ENCODE results near the gene DUSP1. TPM values are rescaled to one million over a fixed set of nuclear protein-coding genes. Genes with fewer than 3 reads are reported as not detected.

DUSP1 gene
- total RNA-seq, 1 donor from 2014 or later: 67.3 TPM

GRCh38 chr5:172798422-172799215 is 27.6 kb upstream of the DUSP1 start:
- no peak overlapping the region for H3K4me3 ChIP-seq (ENCODE audit: low read length in 3 of 3)
- no peak overlapping the region for H3K9ac ChIP-seq (ENCODE audit: low read depth in 1 of 3, low read length in 3 of 3)
- peak overlapping the region; percentile 57 for H3K27ac ChIP-seq (ENCODE audit: low read depth, low read length)
- H3K4me1 ChIP-seq (ENCODE audit: control insufficient read depth in 3 of 3, insufficient read depth in 3 of 3, low read length in 3 of 3): peaks cover 22 to 33% (median 31%) of the 10 kb centered on the region in 3 donors
- no peaks in the 10 kb centered on the region for H3K36me3 ChIP-seq (ENCODE audit: control insufficient read depth in 3 of 3, insufficient read depth in 3 of 3, low read length in 3 of 3)
- no peaks in the 10 kb centered on the region for H3K9me3 ChIP-seq (ENCODE audit: control insufficient read depth in 3 of 3, low read length in 3 of 3)
- no peaks in the 10 kb centered on the region for H3K27me3 ChIP-seq (ENCODE audit: control insufficient read depth in 3 of 3, insufficient read depth in 3 of 3, low read length in 3 of 3)

- Histone ChIP-seq H3K9me3 (ENCODE audit: control insufficient read depth in 3 of 3, low read length in 3 of 3) (no peaks in the 10 kb centered on the region), H3K9ac (ENCODE audit: low read depth in 1 of 3, low read length in 3 of 3) (no peak overlapping the region), H3K27ac (ENCODE audit: low read depth, low read length) (peak overlapping the region; percentile 38), H3K4me3 (ENCODE audit: low read length in 3 of 3) (no peak overlapping the region), H3K36me3 (ENCODE audit: control insufficient read depth in 3 of 3, insufficient read depth in 3 of 3, low read length in 3 of 3) (no peaks in the 10 kb centered on the region), H3K4me1 (ENCODE audit: control insufficient read depth in 3 of 3, insufficient read depth in 3 of 3, low read length in 3 of 3) (peaks cover 29 to 41% (median 39%) of the 10 kb centered on the region in 3 donors), H3K27me3 (ENCODE audit: control insufficient read depth in 3 of 3, insufficient read depth in 3 of 3, low read length in 3 of 3) (no peaks in the 10 kb centered on the region)
Observed at GRCh38 chr5:172797771-172798191, 26.8 kb upstream of the DUSP1 start.

- H3K27ac ChIP-seq (ENCODE audit: low read depth, low read length): peak overlapping the region; percentile 65
- H3K4me3 ChIP-seq (ENCODE audit: low read length in 3 of 3): no peak overlapping the region
- no peaks in the 10 kb centered on the region for H3K36me3 ChIP-seq (ENCODE audit: control insufficient read depth in 3 of 3, insufficient read depth in 3 of 3, low read length in 3 of 3)
- peak overlapping the region in 1 of 3 donors; percentile 54 for H3K9ac ChIP-seq (ENCODE audit: low read depth in 1 of 3, low read length in 3 of 3)
- no peaks in the 10 kb centered on the region for H3K9me3 ChIP-seq (ENCODE audit: control insufficient read depth in 3 of 3, low read length in 3 of 3)
- peaks cover 43 to 56% (median 49%) of the 10 kb centered on the region in 3 donors for H3K4me1 ChIP-seq (ENCODE audit: control insufficient read depth in 3 of 3, insufficient read depth in 3 of 3, low read length in 3 of 3)
- H3K27me3 ChIP-seq (ENCODE audit: control insufficient read depth in 3 of 3, insufficient read depth in 3 of 3, low read length in 3 of 3): no peaks in the 10 kb centered on the region
Observed at GRCh38 chr5:172796306-172796705, 25.3 kb upstream of the DUSP1 start.

- H3K9me3 ChIP-seq (ENCODE audit: control insufficient read depth in 3 of 3, low read length in 3 of 3): no peaks in the 10 kb centered on the region
- peak overlapping the region in 1 of 3 donors; percentile 50 for H3K9ac ChIP-seq (ENCODE audit: low read depth in 1 of 3, low read length in 3 of 3)
- H3K27me3 ChIP-seq (ENCODE audit: control insufficient read depth in 3 of 3, insufficient read depth in 3 of 3, low read length in 3 of 3): no peaks in the 10 kb centered on the region
- no peaks in the 10 kb centered on the region for H3K36me3 ChIP-seq (ENCODE audit: control insufficient read depth in 3 of 3, insufficient read depth in 3 of 3, low read length in 3 of 3)
- H3K27ac ChIP-seq (ENCODE audit: low read depth, low read length): peak overlapping the region; percentile 65
- H3K4me3 ChIP-seq (ENCODE audit: low read length in 3 of 3): no peak overlapping the region
- H3K4me1 ChIP-seq (ENCODE audit: control insufficient read depth in 3 of 3, insufficient read depth in 3 of 3, low read length in 3 of 3): peaks cover 51 to 65% (median 57%) of the 10 kb centered on the region in 3 donors
Observed at GRCh38 chr5:172795318-172795977, 24.5 kb upstream of the DUSP1 start.

- Histone ChIP-seq H3K27ac (ENCODE audit: low read depth, low read length) (peak overlapping the region; percentile 88), H3K9ac (ENCODE audit: low read depth in 1 of 3, low read length in 3 of 3) (peak overlapping the region in 1 of 3 donors; percentile 17), H3K9me3 (ENCODE audit: control insufficient read depth in 3 of 3, low read length in 3 of 3) (no peaks in the 10 kb centered on the region), H3K4me1 (ENCODE audit: control insufficient read depth in 3 of 3, insufficient read depth in 3 of 3, low read length in 3 of 3) (peaks cover 66 to 73% (median 72%) of the 10 kb centered on the region in 3 donors), H3K27me3 (ENCODE audit: control insufficient read depth in 3 of 3, insufficient read depth in 3 of 3, low read length in 3 of 3) (no peaks in the 10 kb centered on the region), H3K36me3 (ENCODE audit: control insufficient read depth in 3 of 3, insufficient read depth in 3 of 3, low read length in 3 of 3) (no peaks in the 10 kb centered on the region), H3K4me3 (ENCODE audit: low read length in 3 of 3) (peak overlapping the region in 1 of 3 donors; percentile 29)
Observed at GRCh38 chr5:172793577-172794488, 22.8 kb upstream of the DUSP1 start.

GRCh38 chr5:172792701-172793570 is 21.9 kb upstream of the DUSP1 start:
- no peaks in the 10 kb centered on the region for H3K36me3 ChIP-seq (ENCODE audit: control insufficient read depth in 3 of 3, insufficient read depth in 3 of 3, low read length in 3 of 3)
- no peaks in the 10 kb centered on the region for H3K27me3 ChIP-seq (ENCODE audit: control insufficient read depth in 3 of 3, insufficient read depth in 3 of 3, low read length in 3 of 3)
- H3K4me1 ChIP-seq (ENCODE audit: control insufficient read depth in 3 of 3, insufficient read depth in 3 of 3, low read length in 3 of 3): peaks cover 64 to 76% (median 71%) of the 10 kb centered on the region in 3 donors
- H3K4me3 ChIP-seq (ENCODE audit: low read length in 3 of 3): peak overlapping the region in 1 of 3 donors; percentile 22
- peak overlapping the region; percentile 25 to 68 (median 64) for H3K9ac ChIP-seq (ENCODE audit: low read depth in 1 of 3, low read length in 3 of 3)
- peak overlapping the region; percentile 88 for H3K27ac ChIP-seq (ENCODE audit: low read depth, low read length)
- H3K9me3 ChIP-seq (ENCODE audit: control insufficient read depth in 3 of 3, low read length in 3 of 3): no peaks in the 10 kb centered on the region

GRCh38 chr5:172791726-172792445 is 20.9 kb upstream of the DUSP1 start:
- Histone ChIP-seq H3K27me3 (ENCODE audit: control insufficient read depth in 3 of 3, insufficient read depth in 3 of 3, low read length in 3 of 3) (no peaks in the 10 kb centered on the region), H3K27ac (ENCODE audit: low read depth, low read length) (peak overlapping the region; percentile 88), H3K36me3 (ENCODE audit: control insufficient read depth in 3 of 3, insufficient read depth in 3 of 3, low read length in 3 of 3) (no peaks in the 10 kb centered on the region), H3K4me3 (ENCODE audit: low read length in 3 of 3) (no peak overlapping the region), H3K9ac (ENCODE audit: low read depth in 1 of 3, low read length in 3 of 3) (peak overlapping the region in 2 of 3 donors; percentile 27 to 66), H3K4me1 (ENCODE audit: control insufficient read depth in 3 of 3, insufficient read depth in 3 of 3, low read length in 3 of 3) (peaks cover 63 to 76% (median 68%) of the 10 kb centered on the region in 3 donors), H3K9me3 (ENCODE audit: control insufficient read depth in 3 of 3, low read length in 3 of 3) (no peaks in the 10 kb centered on the region)

DNA sequence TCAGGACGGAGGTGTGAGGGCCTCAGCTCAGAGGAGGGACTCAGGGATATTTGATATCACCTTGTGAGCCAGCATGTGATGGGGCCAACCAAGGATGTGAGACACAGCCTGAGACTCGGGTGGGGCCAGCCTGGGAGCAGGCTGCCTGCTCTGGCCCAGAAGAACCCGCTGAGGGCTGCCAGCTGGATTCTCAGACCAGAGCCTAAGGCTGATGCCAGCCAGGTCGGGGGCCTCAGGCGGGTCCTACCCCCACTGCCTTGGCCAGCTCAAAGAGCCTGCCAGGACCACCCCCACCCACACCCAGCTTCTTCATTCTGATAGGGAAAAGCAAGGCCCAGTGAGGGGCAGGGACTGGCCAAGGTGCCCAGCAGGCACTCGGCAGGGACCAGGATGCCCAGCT is 20.3 kb upstream of the DUSP1 start:
- peak overlapping the region in 2 of 3 donors; percentile 27 to 66 for H3K9ac ChIP-seq (ENCODE audit: low read depth in 1 of 3, low read length in 3 of 3)
- peaks cover 63 to 73% (median 68%) of the 10 kb centered on the region in 3 donors for H3K4me1 ChIP-seq (ENCODE audit: control insufficient read depth in 3 of 3, insufficient read depth in 3 of 3, low read length in 3 of 3)
- no peaks in the 10 kb centered on the region for H3K36me3 ChIP-seq (ENCODE audit: control insufficient read depth in 3 of 3, insufficient read depth in 3 of 3, low read length in 3 of 3)
- peak overlapping the region; percentile 88 for H3K27ac ChIP-seq (ENCODE audit: low read depth, low read length)
- H3K27me3 ChIP-seq (ENCODE audit: control insufficient read depth in 3 of 3, insufficient read depth in 3 of 3, low read length in 3 of 3): no peaks in the 10 kb centered on the region
- H3K4me3 ChIP-seq (ENCODE audit: low read length in 3 of 3): no peak overlapping the region
- H3K9me3 ChIP-seq (ENCODE audit: control insufficient read depth in 3 of 3, low read length in 3 of 3): no peaks in the 10 kb centered on the region
